NCI-H1436 (cell line): Measurements from ENCODE around the gene RUNX1.

ENCODE experiments used
- DNase-seq: peaks from one replicate; lab custom pipeline; 2025; lab: John Stamatoyannopoulos, UW

RUNX1 gene

GRCh38 chr21:35036465-35037383 lies 12.4 kb downstream of the RUNX1 start:
- no peak for DNase-seq

- DNase-seq, result no peak
These were observed 13.5 kb downstream of the RUNX1 start for GRCh38 chr21:35035581-35035980.

- no peak for DNase-seq
These were observed 14.0 kb downstream of the RUNX1 start for GRCh38 chr21:35035116-35035515.

- no peak for DNase-seq
These were observed 14.7 kb downstream of the RUNX1 start for GRCh38 chr21:35034203-35034926.

- DNase-seq, result no peak
These were observed 16.4 kb downstream of the RUNX1 start for GRCh38 chr21:35032474-35033263.

- no peak for DNase-seq
These were observed 20.6 kb downstream of the RUNX1 start for GRCh38 chr21:35028451-35028978.

GRCh38 chr21:35027563-35028450 lies 21.3 kb downstream of the RUNX1 start:
- DNase-seq, result no peak

GRCh38 chr21:35026617-35027562 lies 22.2 kb downstream of the RUNX1 start:
- DNase-seq, result peak; percentile 40

GRCh38 chr21:35026153-35026500 lies 23.0 kb downstream of the RUNX1 start:
- no peak for DNase-seq

GRCh38 chr21:35025206-35026152 lies 23.6 kb downstream of the RUNX1 start:
- no peak for DNase-seq

- no peak for DNase-seq
These were observed 24.6 kb downstream of the RUNX1 start for GRCh38 chr21:35024513-35024912.

GRCh38 chr21:35024071-35024420 lies 25.1 kb downstream of the RUNX1 start:
- DNase-seq, result no peak

- no peak for DNase-seq
These were observed 25.6 kb downstream of the RUNX1 start for GRCh38 chr21:35023396-35024070.

GRCh38 chr21:35021546-35021945 lies 27.6 kb downstream of the RUNX1 start:
- no peak for DNase-seq

GRCh38 chr21:35020902-35021301 lies 28.2 kb downstream of the RUNX1 start:
- no peak for DNase-seq

- DNase-seq, result no peak
These were observed 28.7 kb downstream of the RUNX1 start for GRCh38 chr21:35020436-35020835.

GRCh38 chr21:35019631-35020032 lies 29.5 kb downstream of the RUNX1 start:
- DNase-seq, result no peak

- DNase-seq, result no peak
These were observed 31.8 kb downstream of the RUNX1 start for GRCh38 chr21:35017256-35017655.
